Measurements from ENCODE around the gene EXOC3. TPM values are rescaled to one million over a fixed set of nuclear protein-coding genes. Genes with fewer than 3 reads are reported as not detected.

Gene EXOC3
- total and polyA plus RNA-seq, 2 of the 4 experiments (the other 2 are of a cell fraction) = 35.1 to 47.5 TPM

DNA sequence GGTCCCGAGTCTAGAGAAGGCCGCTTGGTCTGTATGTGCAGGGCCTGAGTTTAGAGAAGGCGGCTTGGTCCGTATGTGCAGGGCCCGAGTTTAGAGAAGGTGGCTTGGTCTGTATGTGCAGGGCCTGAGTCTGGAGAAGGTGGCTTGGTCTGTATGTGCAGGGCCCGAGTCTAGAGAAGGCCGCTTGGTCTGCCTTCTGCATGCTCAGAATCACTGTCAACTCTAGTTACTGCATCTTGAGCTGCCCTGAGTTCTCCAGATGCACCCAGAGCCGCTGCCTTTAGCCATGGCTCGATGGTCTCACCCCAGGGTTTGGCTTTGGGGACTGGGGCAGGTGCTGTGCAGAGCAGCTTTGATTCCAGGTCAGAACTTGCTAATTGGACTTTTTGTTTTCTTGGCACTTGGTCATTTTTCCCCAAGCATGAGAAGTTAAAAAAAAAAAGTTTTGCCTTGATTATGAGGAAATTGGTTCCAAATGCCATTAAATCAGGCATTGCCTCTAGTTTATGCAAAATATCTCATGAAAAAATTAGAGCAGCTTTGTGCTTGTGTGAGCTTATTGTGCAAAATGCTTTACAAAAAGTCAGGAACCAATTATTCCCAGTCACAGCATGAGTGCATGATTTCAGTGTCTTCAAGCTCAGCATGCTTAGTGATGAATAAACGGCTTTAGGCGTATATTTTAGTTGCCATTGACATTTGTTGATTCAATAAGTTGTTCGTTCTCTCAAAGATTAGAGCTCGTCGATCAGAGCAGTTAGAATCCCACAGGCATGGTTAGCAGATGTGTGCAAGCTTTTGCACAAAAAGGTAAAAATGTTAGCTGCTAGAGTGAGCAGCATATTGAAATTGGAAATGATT is 25.4 kb upstream of the EXOC3 start:
- dilution Hi-C loops (cut with HindIII; ENCODE audit: low sequenced_read_pairs, unreplicated experiment) (no loop called here), in situ Hi-C loops (cut with MboI; ENCODE audit: low sequenced_read_pairs) (no loop called here), intact Hi-C loops (cut with micrococcal nuclease) (no loop called here)
- H2AK5ac ChIP-seq (ENCODE audit: low read depth, low read length) = no peak overlapping the region
- H4K5ac ChIP-seq (ENCODE audit: low read depth, low read length) = no peak overlapping the region
- no peak overlapping the region for H2AK9ac ChIP-seq (replicated peaks; ENCODE audit: low read depth, low read length, poor library complexity)
- H3K56ac ChIP-seq (ENCODE audit: extremely low read depth, insufficient read depth, low read length) = no peak overlapping the region
- H2BK15ac ChIP-seq (ENCODE audit: low read depth, low read length) = no peak overlapping the region
- no TSS peak for BruUV-seq (replicated peaks)
- H2BK120ac ChIP-seq (ENCODE audit: low read depth, low read length) = no peak overlapping the region
- peak overlapping the region in 1 of 2 experiments; percentile 30; a peak in 1 of 4 replicates for H4K8ac ChIP-seq (ENCODE audit: low read depth in 2 of 2, low read length in 2 of 2)
- TF ChIP-seq MAFK (IDR thresholded peaks at IDR 0.05; ENCODE audit: low read depth, low read length) (no peak), CEBPB (IDR thresholded peaks at IDR 0.05; ENCODE audit: low read depth, low read length) (no peak), FOS (IDR thresholded peaks at IDR 0.05; ENCODE audit: low read depth, low read length) (no peak), MXI1 (IDR thresholded peaks at IDR 0.05; ENCODE audit: borderline replicate concordance, low read depth, low read length) (no peak), SMC3 (IDR thresholded peaks at IDR 0.05; ENCODE audit: low read depth, low read length) (no peak), MAZ (IDR thresholded peaks at IDR 0.05; ENCODE audit: borderline replicate concordance, low read depth, low read length) (no peak)
- peaks cover 12% of the 10 kb centered on the region; the same call in 1 of the 2 replicates for H3K4me1 ChIP-seq (ENCODE audit: control insufficient read depth, insufficient read depth, low read length)
- no peaks in the 10 kb centered on the region for H3K9me3 ChIP-seq (ENCODE audit: control insufficient read depth, insufficient read depth, low read length)
- no peak overlapping the region for H4K91ac ChIP-seq (ENCODE audit: insufficient read depth, low read depth, low read length)
- no peaks in the 10 kb centered on the region; the same call in 1 of the 2 replicates for H4K20me1 ChIP-seq (ENCODE audit: insufficient read depth, low read length)
- ATAC-seq (ENCODE audit: low read depth) = peak; percentile 7; the same call in 1 of the 2 replicates
- no peak overlapping the region for H2BK5ac ChIP-seq (ENCODE audit: low read depth, low read length, poor library complexity, severe bottlenecking)
- no peak overlapping the region for H2AFZ ChIP-seq (replicated peaks; ENCODE audit: low read length, poor library complexity)
- no peak overlapping the region for H3K14ac ChIP-seq (replicated peaks; ENCODE audit: low read depth, low read length)
- H3K27ac ChIP-seq (ENCODE audit: insufficient read depth, low read length) = no peak overlapping the region
- H2BK20ac ChIP-seq (ENCODE audit: low read depth, low read length) = no peak overlapping the region
- WGBS, 2 experiments (ENCODE audit: extremely low coverage in 2 of 2, insufficient read length in 1 of 2) = 85% methylated on average over 9 of the region's 14 CpGs; no CpG with 5 or more reads in 1 of the 2 experiments
- H3K27me3 ChIP-seq (ENCODE audit: control insufficient read depth, insufficient read depth, low read length) = no peaks in the 10 kb centered on the region
- no peak overlapping the region for H3K9ac ChIP-seq (ENCODE audit: low read depth, low read length)
- H3K18ac ChIP-seq (ENCODE audit: low read depth, low read length) = no peak overlapping the region
- peaks cover 10% of the 10 kb centered on the region for H3K9me1 ChIP-seq (ENCODE audit: insufficient read depth, low read length)
- DNase-seq = no peak
- peaks cover 9 to 69% of the 10 kb centered on the region in 2 experiments; a peak in 3 of 4 replicates for H3K79me1 ChIP-seq (ENCODE audit: low read depth in 1 of 2, low read length in 2 of 2)
- H3K4me2 ChIP-seq (ENCODE audit: low read depth, low read length) = no peak overlapping the region
- H3K23ac ChIP-seq (ENCODE audit: low read depth, low read length) = no peak overlapping the region
- H3K36me3 ChIP-seq (ENCODE audit: control insufficient read depth, insufficient read depth, low read length) = peaks cover 48% of the 10 kb centered on the region
- ChIA-PET CTCF (no interaction called here), POLR2A (ENCODE audit: unreplicated experiment) (no interaction called here)
- H3K4me3 ChIP-seq (ENCODE audit: insufficient read depth, low read depth, low read length) = no peak overlapping the region
- H3K4ac ChIP-seq (ENCODE audit: low read depth, low read length) = peak overlapping the region; percentile 22; the same call in 1 of the 2 replicates
